IPS DF 4.7 (cell line): Measurements from ENCODE around the gene OR8K1.
A peak's percentile ranks its signal among the peaks of the same experiment; 100 is the strongest.

ENCODE experiments used
- DNase-seq: peaks from one replicate; pipeline ENCODE4 v3.0.0-alpha.2; 2013; ENCODE audit warnings: low spot score; ENCODE audit errors: extremely low read depth

Gene OR8K1

DNA sequence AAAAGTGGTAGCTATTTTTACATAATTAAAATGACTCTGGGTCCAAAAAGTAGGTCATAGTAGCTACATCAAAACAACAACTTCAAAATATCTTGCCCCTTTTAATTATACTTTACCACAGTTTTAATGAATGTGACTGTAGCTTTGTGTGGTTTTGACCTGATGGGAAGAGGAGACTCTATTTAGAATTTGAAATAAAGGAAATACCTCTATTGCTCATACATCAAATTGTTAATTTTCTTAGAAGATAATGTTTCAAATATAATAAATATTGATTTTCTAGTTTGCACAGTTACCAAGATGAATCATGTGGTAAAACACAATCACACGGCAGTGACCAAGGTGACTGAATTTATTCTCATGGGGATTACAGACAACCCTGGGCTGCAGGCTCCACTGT, at the start of gene OR8K1:
Gene OR8K1, plus strand, starts transcription at position 301 of the 400 bp plus-strand sequence. Its CDS starts 0 bp downstream, at position 301.
- DNase-seq: no peak

DNA sequence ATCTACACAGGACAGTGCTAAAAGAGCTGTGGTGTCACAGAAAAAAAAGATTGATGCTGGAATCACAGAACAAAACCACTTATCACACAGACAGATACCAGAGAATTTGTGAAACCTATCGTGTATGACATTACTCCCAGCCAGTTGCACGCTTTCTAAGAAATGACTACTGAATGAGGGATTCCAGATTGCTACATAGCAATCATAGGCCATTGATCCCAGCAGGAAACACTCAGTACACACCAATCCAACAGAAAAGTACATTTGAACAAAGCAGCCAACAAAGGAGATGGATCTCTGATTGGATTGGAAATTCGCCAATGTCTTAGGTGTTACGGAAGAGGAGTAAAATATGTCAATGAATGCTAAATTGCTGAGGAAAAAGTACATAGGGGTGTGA, 48.9 kb upstream of the OR8K1 start:
- DNase-seq: no peak

DNA sequence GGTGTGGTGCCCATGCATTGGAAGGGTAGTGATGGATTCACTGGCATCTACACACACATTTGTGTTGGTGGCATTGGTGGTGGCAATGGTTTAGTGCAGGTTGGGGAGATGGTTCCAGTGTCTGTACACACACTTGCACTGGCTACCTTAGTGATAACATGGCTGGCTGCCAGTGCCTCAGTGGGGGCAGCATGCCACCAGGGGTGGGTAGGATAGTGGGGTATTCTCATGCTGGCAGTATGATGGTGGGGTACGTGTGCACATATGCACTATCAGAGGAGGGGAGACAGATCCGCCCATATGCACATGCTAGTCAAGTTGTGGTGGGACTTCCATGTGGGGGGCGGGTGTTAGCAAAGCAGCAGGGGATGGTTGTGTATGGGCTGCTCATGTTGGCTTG, 38.0 kb upstream of the OR8K1 start:
- no peak for DNase-seq

DNA sequence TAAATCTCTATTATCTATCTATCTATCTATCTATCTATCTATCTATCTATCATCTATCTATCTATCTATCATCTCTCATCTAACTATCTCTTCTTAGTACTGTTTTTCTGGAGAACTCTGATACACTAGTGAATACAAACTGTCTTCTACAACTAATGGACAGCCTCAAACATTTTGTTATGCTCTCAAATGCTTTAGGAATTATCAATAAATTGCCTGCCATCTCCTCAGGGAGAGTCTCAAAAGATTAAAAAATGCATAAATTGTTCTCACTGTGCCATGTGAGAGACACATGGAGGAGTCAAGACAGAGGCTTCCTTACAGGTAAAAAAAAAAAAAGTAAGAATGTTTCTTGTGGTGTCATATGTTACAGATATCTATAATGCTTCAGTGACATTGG, 31.0 kb upstream of the OR8K1 start, which contains the start of gene OR8K3:
Gene OR8K3, plus strand, starts transcription at position 301 of the 400 bp plus-strand sequence. CDS start 3,163 bp downstream, outside the sequence.
- no peak for DNase-seq

DNA sequence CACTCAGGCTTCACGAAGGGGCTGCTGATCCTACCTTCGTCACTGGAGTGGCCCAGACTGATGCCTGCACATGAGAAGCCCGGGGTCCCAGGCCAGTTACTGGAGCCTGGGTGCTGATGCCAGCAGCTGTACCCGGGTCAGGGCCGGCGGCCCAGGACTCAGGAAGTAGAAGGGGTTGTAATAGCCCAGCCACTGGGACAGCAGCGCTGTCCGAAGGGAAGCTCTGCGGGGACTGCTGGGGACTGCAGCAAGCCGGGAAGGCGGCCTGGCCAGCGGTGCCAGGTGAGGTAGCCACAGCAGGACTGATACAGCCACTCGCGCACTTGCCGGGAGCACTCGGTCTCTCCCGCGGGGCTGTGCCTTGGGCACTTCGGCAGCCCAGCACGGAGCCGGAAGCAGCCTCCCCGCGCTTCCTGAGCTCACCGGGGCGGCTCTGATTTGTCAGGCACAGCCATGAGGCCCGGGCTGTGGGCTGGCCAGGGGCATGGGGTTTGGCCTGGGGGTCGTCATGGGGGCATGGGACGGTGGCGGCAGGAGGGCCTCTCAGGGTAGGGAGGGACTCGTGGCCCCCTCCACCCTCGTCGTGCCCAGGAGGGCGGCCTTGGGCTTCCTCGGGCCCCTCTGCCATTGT, 13.9 kb upstream of the OR8K1 start:
- no peak for DNase-seq

DNA sequence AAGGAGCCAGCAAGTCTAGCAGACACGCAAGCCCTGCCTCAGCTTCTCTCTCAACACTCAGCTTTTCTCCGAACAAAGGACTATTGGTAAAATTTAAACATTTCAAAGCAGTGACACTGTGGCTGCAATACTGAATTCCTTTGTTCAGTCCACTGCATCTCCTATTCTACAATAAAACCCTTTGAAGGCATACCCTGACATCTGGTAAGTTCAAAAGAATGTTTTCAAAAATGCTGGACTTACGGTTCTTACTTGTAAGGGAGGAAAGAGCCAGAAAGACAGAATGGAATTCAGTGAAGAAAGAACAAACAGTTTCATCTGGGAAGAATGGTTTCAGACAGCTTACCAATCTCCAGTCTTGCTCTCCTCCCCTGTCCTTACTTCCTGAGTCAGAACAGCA, 12.7 kb upstream of the OR8K1 start:
- no peak for DNase-seq

DNA sequence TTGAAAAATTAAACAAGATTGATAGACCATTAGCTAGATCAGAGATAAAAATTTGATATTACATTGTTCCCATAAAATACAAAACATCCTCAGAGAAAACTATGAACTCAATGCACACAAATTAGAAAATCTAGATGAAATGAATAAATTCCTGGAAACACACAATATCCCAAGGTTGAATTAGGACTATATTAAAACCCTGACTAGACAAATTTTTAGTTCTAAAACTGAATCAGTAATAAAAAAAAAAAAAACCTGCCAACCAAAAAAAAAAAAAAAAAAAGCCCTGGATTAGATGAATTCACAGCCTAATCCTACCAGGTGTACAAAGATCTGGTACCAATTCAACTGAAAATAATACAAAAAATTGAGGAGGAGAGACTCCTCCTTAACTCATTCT, 5.5 kb upstream of the OR8K1 start:
- no peak for DNase-seq

DNA sequence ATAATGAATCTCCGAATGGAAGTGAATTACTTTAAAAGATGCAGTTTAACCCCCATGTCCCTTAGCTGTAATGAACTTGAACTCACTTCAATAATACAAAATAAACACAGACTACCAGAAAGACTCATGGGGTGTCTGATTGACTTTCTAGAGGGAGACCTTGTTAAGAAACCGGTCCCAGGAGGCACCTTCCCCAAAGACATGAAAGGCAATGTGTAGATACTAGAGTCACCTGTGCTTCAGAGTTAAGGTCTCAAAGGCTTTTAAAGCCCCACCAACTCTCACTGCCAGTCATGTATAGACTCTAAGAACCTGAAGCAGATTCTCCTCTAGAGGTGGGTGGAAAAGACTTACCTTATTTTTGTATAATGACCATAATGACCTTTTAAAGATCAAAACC, 8.2 kb downstream of the OR8K1 start, which contains the start of gene OR8J1:
Gene OR8J1, plus strand, starts transcription at position 301 of the 400 bp plus-strand sequence. CDS start 5,956 bp downstream, outside the sequence.
- DNase-seq: no peak

DNA sequence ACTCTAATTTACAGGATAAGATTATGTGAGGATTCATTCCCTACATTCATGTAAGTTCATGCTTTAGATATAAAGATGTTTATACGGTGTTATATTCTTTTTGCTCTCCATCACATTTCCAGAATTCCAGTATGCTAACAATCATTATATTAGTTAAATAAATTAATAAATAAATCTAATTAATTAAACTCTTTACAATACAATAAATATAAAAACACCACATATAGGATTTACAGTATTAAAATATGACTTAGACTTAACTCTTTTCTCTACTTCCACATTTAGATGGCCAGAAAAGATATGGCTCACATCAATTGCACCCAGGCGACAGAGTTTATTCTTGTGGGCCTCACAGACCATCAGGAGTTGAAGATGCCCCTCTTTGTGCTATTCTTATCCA, 29.5 kb downstream of the OR8K1 start, which contains the start of gene OR8U1:
Gene OR8U1, plus strand, starts transcription at position 301 of the 400 bp plus-strand sequence. Its CDS starts 0 bp downstream, at position 301.
- DNase-seq: no peak

DNA sequence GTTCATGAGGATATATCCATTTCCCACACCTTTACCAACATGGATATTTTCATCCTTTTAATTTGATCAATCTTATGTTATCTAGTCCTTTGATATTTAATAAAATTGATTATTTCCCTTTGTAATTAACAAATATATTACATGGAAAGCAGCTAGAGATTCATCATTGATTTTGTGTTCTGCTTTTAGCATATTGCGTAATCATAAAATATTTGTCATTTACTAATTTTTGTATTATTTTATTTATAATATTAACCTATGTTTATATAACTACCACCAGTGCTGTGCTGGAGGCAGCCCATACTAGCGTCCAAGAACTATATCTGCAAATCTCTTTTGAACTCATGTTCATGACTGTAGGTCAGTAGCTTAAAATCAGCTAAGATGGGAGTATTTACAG, 34.3 kb downstream of the OR8K1 start:
- no peak for DNase-seq

DNA sequence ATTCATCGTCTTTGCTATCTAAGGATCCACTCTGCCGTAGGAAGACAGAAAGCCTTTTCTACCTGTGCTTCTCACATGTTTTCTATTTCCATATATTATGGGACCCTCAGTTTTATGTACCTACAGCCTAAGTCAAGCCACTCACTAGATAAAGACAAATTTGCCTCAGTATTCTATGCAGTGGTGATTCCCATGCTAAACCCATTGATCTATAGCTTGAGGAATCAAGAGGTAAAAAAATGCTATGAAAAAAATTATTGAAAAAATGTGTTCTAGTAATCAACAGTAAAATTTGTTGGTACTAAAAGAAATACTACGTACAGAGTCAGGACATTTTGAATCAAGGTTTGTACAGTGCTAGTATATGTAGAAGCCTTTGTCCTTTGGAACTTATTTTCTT, 48.5 kb downstream of the OR8K1 start:
- DNase-seq: no peak

DNA sequence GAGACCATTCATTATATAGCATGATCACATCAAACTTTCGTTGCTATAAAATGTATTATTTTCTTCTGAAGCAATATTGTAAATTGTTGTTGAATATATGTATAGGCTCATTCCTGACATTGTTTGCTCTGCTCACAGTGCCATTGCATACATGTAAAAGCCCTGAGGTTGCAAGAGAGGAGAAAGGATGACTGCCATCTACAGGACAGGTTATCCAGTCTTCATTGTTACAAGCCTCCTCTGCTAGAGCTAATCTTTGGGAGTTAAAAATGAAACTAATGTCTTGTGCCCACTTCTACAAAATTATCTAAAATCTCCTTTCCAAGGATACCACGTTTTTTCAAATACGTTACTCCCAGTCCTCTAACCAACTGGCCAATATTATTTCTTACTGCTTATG, 50.2 kb downstream of the OR8K1 start:
- peak; percentile 22 for DNase-seq
